Muscle of leg (tissue), 11 donors: ENCODE results near the gene ATP10A. TPM values are rescaled to one million over a fixed set of nuclear protein-coding genes. Genes with fewer than 3 reads are reported as not detected.

Source experiments
- DNase-seq: peaks from one replicate; pipeline ENCODE4 v3.0.0; 2013
- H3K27ac ChIP-seq: one replicate; pipeline ENCODE4 v1.5.1; 2013; ENCODE audit warnings: mild to moderate bottlenecking, low read length, control low read depth
- H3K27me3 ChIP-seq: one replicate; pipeline ENCODE4 v1.6.1; 2013; ENCODE audit warnings: low read length; ENCODE audit not compliant: control insufficient read depth, insufficient read depth
- H3K36me3 ChIP-seq: one replicate; pipeline ENCODE4 v1.6.1; 2013; ENCODE audit warnings: low read length; ENCODE audit not compliant: control insufficient read depth, insufficient read depth
- H3K4me1 ChIP-seq: one replicate; pipeline ENCODE4 v1.6.1; 2013; ENCODE audit warnings: low read length; ENCODE audit not compliant: control insufficient read depth, insufficient read depth
- H3K4me3 ChIP-seq: one replicate; pipeline ENCODE4 v1.5.1; 2013; ENCODE audit warnings: low read length, control low read depth
- H3K9me3 ChIP-seq: replicated peaks from 2 replicates; pipeline ENCODE4 v1.6.1; 2013; ENCODE audit warnings: low read depth, low read length; ENCODE audit not compliant: control insufficient read depth
- WGBS: methylation state at CpG from one replicate; pipeline ENCODE4 v1.1.5; 2013; ENCODE audit warnings: missing lambda C conversion rate; ENCODE audit not compliant: insufficient coverage; 5-methylcytosine and 5-hydroxymethylcytosine counted together
- polyA plus RNA-seq, 8 donors: library from polyadenylated mRNA; unstranded; fragments of 120-200 nt; gene quantifications; one replicate each; pipeline versions ENCODE4 v1.2.1 to v1.2.3, GENCODE V29; 2013; ENCODE audit warnings: inconsistent platforms in 1 of 8, low replicate concordance in 1 of 8; ENCODE audit not compliant: insufficient read length in 8 of 8, insufficient read depth in 1 of 8
- total RNA-seq: library from RNA; stranded (reverse); fragments of 120-200 nt; gene quantifications from one replicate; pipeline ENCODE4 v1.2.4, GENCODE V29; 2013

The ATP10A gene
- total and polyA plus RNA-seq, 9 donors = 1.9 to 4.9 (median 2.7) TPM

DNA sequence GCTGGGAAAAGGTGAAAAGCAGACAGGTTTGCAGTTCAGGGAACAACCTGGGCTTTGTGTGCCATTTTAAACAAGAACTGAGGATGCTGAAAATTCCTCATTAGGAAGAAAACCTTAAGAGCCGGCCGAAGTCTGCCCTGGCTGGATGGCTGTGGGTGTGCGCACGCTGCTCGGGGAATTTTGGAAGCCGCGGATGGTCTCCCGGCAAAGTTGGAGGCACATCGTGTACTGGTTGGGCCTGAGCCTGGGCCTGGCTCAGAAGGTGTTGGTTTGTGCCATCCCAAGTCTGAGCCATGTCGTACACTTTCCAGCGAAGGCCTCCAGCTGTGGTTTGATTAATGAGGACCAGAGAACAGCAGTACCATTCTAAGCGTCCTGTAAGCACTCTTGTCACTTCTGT lies 188.2 kb downstream of the ATP10A start:
- H3K9me3 ChIP-seq = no peaks in the 10 kb centered on the region
- WGBS = 54% methylated on average over 11 of the region's 12 CpGs
- DNase-seq = peak; percentile 29
- no peaks in the 10 kb centered on the region for H3K36me3 ChIP-seq
- no peak overlapping the region for H3K27ac ChIP-seq
- H3K4me3 ChIP-seq = no peak overlapping the region
- H3K27me3 ChIP-seq = peaks cover 4% of the 10 kb centered on the region
- peaks cover 25% of the 10 kb centered on the region for H3K4me1 ChIP-seq

DNA sequence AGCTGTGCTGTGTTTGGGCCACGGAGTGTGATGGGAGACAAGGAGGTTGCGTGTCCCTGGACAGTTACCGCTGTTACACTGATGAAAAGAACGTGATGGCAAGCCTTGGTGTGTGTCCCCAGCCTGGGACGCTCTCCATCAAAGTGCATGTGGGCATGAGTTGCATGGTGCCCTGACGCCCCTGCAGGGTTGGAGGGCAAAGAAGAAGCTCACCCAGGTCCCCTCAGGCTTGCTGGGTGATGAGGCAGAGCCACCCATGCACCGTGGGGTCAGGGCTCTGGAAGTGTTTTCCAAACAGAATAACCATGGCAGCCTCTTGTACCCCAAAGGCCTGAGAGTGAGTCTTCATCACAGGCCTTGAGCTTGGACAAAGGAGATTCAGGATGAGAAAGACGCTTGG lies 189.2 kb downstream of the ATP10A start:
- Histone ChIP-seq H3K36me3 (no peaks in the 10 kb centered on the region), H3K4me3 (no peak overlapping the region), H3K27ac (no peak overlapping the region), H3K4me1 (peaks cover 32% of the 10 kb centered on the region), H3K9me3 (no peaks in the 10 kb centered on the region), H3K27me3 (peaks cover 5% of the 10 kb centered on the region)
- DNase-seq = no peak
- 97% methylated on average over 6 of the region's 8 CpGs for WGBS

DNA sequence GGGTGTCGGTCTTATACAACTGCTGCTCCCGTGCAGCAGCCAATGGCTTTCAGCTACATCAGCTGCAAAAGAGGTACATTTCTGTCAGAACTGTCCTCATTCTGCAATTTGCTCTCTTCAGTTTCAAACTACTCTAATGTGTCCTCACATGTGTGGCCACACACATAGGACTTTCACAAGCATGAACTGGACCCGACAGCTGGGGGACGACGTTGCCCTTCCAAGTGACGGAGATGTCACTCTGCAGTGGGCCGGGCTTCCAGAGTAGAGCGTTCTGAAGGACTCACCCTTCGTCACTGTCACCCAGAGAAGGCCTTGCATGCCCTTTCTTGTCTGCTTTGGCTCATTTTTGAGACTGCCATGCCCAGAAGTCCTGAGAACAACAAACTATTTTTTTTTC lies 189.8 kb downstream of the ATP10A start:
- WGBS = 64% methylated on average over 9 of the region's 9 CpGs
- H3K4me1 ChIP-seq = peaks cover 31% of the 10 kb centered on the region
- no peak overlapping the region for H3K27ac ChIP-seq

DNA sequence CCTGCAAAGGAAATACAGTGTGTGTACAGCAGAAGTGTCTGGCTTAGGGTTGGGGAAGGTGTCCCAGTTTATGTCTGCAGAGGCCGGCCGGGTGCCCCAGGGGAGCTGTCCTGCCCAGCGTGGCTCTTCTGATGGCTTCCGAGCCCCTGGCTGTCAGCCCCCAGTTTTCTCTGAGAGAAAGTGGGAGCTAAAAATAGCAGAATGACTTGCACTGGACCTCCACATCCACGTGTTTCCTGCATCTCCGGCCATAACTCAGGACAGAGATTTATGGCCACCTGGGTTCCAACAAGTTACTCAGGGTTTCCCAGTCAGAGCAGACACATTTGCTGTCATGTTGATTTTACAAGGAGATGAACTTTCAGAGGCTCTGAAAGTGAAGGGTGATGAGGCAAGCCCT lies 192.0 kb downstream of the ATP10A start:
- peaks cover 23% of the 10 kb centered on the region for H3K4me1 ChIP-seq

More for the DNA sequence above, 189.8 kb downstream of the ATP10A start:
- Histone ChIP-seq H3K4me3 (no peak overlapping the region), H3K36me3 (no peaks in the 10 kb centered on the region), H3K27me3 (peaks cover 5% of the 10 kb centered on the region), H3K9me3 (no peaks in the 10 kb centered on the region)
- DNase-seq = no peak

GRCh38 chr15:25670621-25671020 lies 192.5 kb downstream of the ATP10A start:
- H3K36me3 ChIP-seq = no peaks in the 10 kb centered on the region
- H3K27me3 ChIP-seq = peaks cover 5% of the 10 kb centered on the region
- H3K9me3 ChIP-seq = no peaks in the 10 kb centered on the region
- no peak overlapping the region for H3K4me3 ChIP-seq
- WGBS = no CpG with 5 or more reads among the region's 6 CpGs
- H3K4me1 ChIP-seq = peaks cover 23% of the 10 kb centered on the region
- DNase-seq = peak; percentile 76
- peak overlapping the region; percentile 86 for H3K27ac ChIP-seq

More for the DNA sequence above, 192.0 kb downstream of the ATP10A start:
- Histone ChIP-seq H3K27ac (peak overlapping the region; percentile 86), H3K36me3 (no peaks in the 10 kb centered on the region), H3K9me3 (no peaks in the 10 kb centered on the region), H3K4me3 (no peak overlapping the region), H3K27me3 (peaks cover 5% of the 10 kb centered on the region)
- WGBS = no CpG with 5 or more reads among the region's 6 CpGs
- DNase-seq = peak; percentile 86

- WGBS = 2% methylated on average over 11 of the region's 15 CpGs
- Histone ChIP-seq H3K36me3 (no peaks in the 10 kb centered on the region), H3K4me1 (peaks cover 23% of the 10 kb centered on the region), H3K4me3 (peak overlapping the region; percentile 3), H3K9me3 (no peaks in the 10 kb centered on the region), H3K27ac (peak overlapping the region; percentile 86), H3K27me3 (peaks cover 5% of the 10 kb centered on the region)
- DNase-seq = peak; percentile 91
These were observed 193.0 kb downstream of the ATP10A start for GRCh38 chr15:25670025-25670554.

DNA sequence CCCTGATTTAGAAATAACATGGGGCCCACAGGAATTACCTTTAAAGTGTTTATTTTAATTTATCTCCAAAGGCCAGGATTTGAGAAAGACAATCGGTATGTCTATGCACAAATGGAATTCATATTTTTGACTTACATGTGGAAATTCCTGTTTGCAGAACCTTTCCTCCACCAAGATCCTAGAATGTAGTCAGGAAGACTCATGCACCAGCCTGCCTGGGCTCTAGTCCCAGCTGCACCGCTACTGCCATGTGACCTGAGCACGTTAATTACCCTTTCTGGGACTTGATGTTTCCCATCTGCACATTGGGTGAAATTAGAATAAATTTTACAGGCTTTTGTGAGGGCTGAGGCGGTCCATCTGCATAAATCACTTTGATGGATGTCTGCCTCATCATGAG lies 194.2 kb downstream of the ATP10A start:
- Histone ChIP-seq H3K27ac (no peak overlapping the region), H3K4me3 (no peak overlapping the region), H3K27me3 (peaks cover 5% of the 10 kb centered on the region), H3K9me3 (no peaks in the 10 kb centered on the region), H3K4me1 (peaks cover 23% of the 10 kb centered on the region), H3K36me3 (no peaks in the 10 kb centered on the region)
- 55% methylated on average over 2 of the region's 4 CpGs for WGBS
- no peak for DNase-seq

GRCh38 chr15:25668236-25668795 lies 194.8 kb downstream of the ATP10A start:
- no peaks in the 10 kb centered on the region for H3K36me3 ChIP-seq
- DNase-seq = no peak
- WGBS = 82% methylated on average over 11 of the region's 11 CpGs
- H3K9me3 ChIP-seq = no peaks in the 10 kb centered on the region
- H3K4me1 ChIP-seq = peaks cover 25% of the 10 kb centered on the region
- H3K27me3 ChIP-seq = peaks cover 5% of the 10 kb centered on the region
- no peak overlapping the region for H3K4me3 ChIP-seq
- H3K27ac ChIP-seq = no peak overlapping the region

DNA sequence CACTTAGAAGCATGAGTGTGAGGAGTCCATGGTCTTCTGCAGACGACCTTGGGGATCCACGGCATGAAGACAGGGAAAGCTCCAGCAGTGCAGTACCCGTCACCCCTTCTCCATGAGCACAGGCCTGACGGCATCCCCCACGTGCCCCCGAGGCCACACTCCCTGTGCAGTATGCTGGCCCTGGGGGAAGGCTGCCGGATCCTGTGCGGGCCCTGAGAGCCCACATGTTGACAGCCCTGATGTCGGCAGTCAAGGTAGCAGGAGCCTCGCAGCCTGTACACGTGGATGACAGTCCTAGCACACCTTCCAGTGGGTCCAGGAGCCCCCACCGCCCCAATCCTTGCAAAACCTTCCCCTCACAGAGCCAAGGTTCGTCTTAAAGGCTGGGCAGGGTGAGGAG lies 195.3 kb downstream of the ATP10A start:
- H3K27me3 ChIP-seq = peaks cover 5% of the 10 kb centered on the region
- H3K9me3 ChIP-seq = no peaks in the 10 kb centered on the region
- DNase-seq = no peak
- H3K27ac ChIP-seq = no peak overlapping the region
- 69% methylated on average over 10 of the region's 13 CpGs for WGBS
- no peak overlapping the region for H3K4me3 ChIP-seq
- H3K4me1 ChIP-seq = peaks cover 25% of the 10 kb centered on the region
- no peaks in the 10 kb centered on the region for H3K36me3 ChIP-seq

DNA sequence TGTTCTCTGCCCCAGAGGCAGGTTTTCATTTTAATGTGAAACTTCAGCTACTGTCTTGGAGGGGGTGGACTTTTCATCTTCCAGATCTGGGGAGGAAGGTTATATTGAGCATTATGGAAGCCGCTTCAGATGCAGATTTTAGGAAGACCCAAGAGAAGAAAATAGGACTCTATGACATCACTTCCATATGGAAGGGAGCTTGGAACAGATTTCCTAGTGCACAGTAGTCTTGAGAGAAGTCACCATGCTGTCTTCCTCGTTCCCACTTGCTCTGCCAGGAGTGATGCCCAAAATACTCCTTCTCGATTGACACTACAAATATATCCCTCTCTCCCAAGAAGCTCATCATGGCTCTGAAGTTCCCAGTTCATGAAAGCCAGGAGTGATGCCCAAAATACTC lies 197.2 kb downstream of the ATP10A start:
- Histone ChIP-seq H3K4me3 (no peak overlapping the region), H3K4me1 (peaks cover 16% of the 10 kb centered on the region), H3K27me3 (peaks cover 5% of the 10 kb centered on the region), H3K36me3 (no peaks in the 10 kb centered on the region), H3K27ac (no peak overlapping the region), H3K9me3 (no peaks in the 10 kb centered on the region)
- 88% methylated on average over 2 of the region's 3 CpGs for WGBS
- DNase-seq = no peak

- Histone ChIP-seq H3K27me3 (no peaks in the 10 kb centered on the region), H3K27ac (no peak overlapping the region), H3K9me3 (no peaks in the 10 kb centered on the region), H3K4me1 (peaks cover 8% of the 10 kb centered on the region), H3K4me3 (no peak overlapping the region), H3K36me3 (no peaks in the 10 kb centered on the region)
- no peak for DNase-seq
- 60% methylated on average over 1 of the region's 5 CpGs for WGBS
These were observed 198.4 kb downstream of the ATP10A start for GRCh38 chr15:25664761-25665160.
